K562 (cell line): ENCODE data around the gene QKI. TPM values are rescaled to one million over a fixed set of nuclear protein-coding genes. Genes with fewer than 3 reads are reported as not detected.

Experiments used
- ATAC-seq: fragments of 200-7000 bp; cut with Tn5 transposase; 3 replicates; pipeline ENCODE4 v1.9.1; 2020; ENCODE audit warnings: moderate library complexity
- BruUV-seq: library from RNA; stranded (reverse); fragments of 400-500 nt; replicated peaks from 2 replicates; lab custom pipeline; 2021; lab: Mats Ljungman, UMichigan
- CTCF ChIA-PET: fragments of 300-600 bp; formaldehyde crosslinking; extraction: SDS; loops from one replicate; lab custom pipeline; 2021; ENCODE audit warnings: low intra/inter-chr PET ratio; lab: Yijun Ruan, JAX
- POLR2A ChIA-PET: fragments of 300-600, 350-650 bp; sonication (Branson Sonifier 250); formaldehyde crosslinking; extraction: SDS; loops from one replicate; lab custom pipeline; 2021; ENCODE audit warnings: antibody characterized with exemption, inconsistent platforms; lab: Yijun Ruan, JAX
- DNase-seq, 4 experiments: peaks; one replicate each; pipeline versions ENCODE4 v3.0.0 to v3.0.0-alpha.2; 2011 to 2018; ENCODE audit warnings: low spot score in 3 of 4, mixed read lengths in 3 of 4; ENCODE audit errors: extremely low read depth in 1 of 4
- FAIRE-seq: peaks from 2 replicates; lab custom pipeline; 2011; peaks lifted over from hg19 to GRCh38; lab: Jason Lieb, UNC
- H2AFZ ChIP-seq: 2 replicates; pipeline ENCODE4 v1.6.0; 2011; ENCODE audit warnings: low read depth, low read length, control low read depth, inconsistent platforms
- H3K27ac ChIP-seq: fragments of 200-600 bp; 3 replicates; pipeline ENCODE4 v1.8.0; 2011; ENCODE audit warnings: low read depth, mild to moderate bottlenecking, control low read depth, inconsistent platforms, low read length, moderate library complexity, mixed read lengths; ENCODE audit errors: extremely low read depth
- H3K27me3 ChIP-seq, 2 experiments: fragments of 300-600 bp in 1 of 2; 2 replicates in 1 of 2; 3 replicates in 1 of 2; pipeline versions ENCODE4 v1.6.0 to v1.8.0; 2011; ENCODE audit warnings: inconsistent platforms in 2 of 2, low read length in 2 of 2, mild to moderate bottlenecking in 1 of 2, mixed read lengths in 1 of 2, moderate library complexity in 1 of 2; ENCODE audit not compliant: control insufficient read depth in 2 of 2, insufficient read depth in 2 of 2
- H3K36me3 ChIP-seq: fragments of 300-600 bp; 3 replicates; pipeline ENCODE4 v1.8.0; 2011; ENCODE audit warnings: mild to moderate bottlenecking, low read length, inconsistent platforms; ENCODE audit not compliant: control insufficient read depth, insufficient read depth
- H3K4me1 ChIP-seq, 2 experiments: fragments of 200-600 bp in 1 of 2; replicated peaks in 1 of 2; 2 replicates in 1 of 2; 3 replicates in 1 of 2; pipeline versions ENCODE4 v1.5.1 to v1.8.0; 2011; ENCODE audit warnings: inconsistent platforms in 2 of 2, low read length in 2 of 2, mild to moderate bottlenecking in 1 of 2, mixed read lengths in 1 of 2, moderate library complexity in 1 of 2; ENCODE audit not compliant: control insufficient read depth in 2 of 2, insufficient read depth in 2 of 2
- H3K4me2 ChIP-seq: 2 replicates; pipeline ENCODE4 v1.6.1; 2011; ENCODE audit warnings: low read length, control low read depth, inconsistent platforms, mixed read lengths; ENCODE audit not compliant: insufficient read depth
- H3K4me3 ChIP-seq: fragments of 200-600 bp; sonication (generic), shearing (Covaris generic); 2 replicates; pipeline ENCODE4 v1.5.1; 2016; ENCODE audit warnings: control low read depth, inconsistent platforms
- H3K79me2 ChIP-seq: fragments of 200-600 bp; 3 replicates; pipeline ENCODE4 v1.8.0; 2011; ENCODE audit warnings: low read length, inconsistent platforms; ENCODE audit not compliant: control insufficient read depth, insufficient read depth
- H3K9ac ChIP-seq, 2 experiments: 2 replicates each; pipeline versions ENCODE4 v1.6.0 to v1.6.1; 2011; ENCODE audit warnings: low read depth in 2 of 2, low read length in 2 of 2, control low read depth in 1 of 2, inconsistent platforms in 1 of 2, mild to moderate bottlenecking in 1 of 2, mixed read lengths in 1 of 2; ENCODE audit not compliant: insufficient read depth in 1 of 2
- H3K9me1 ChIP-seq: one replicate; pipeline ENCODE4 v1.6.0; 2011; ENCODE audit warnings: inconsistent platforms, mild to moderate bottlenecking, low read length, moderate library complexity; ENCODE audit not compliant: control insufficient read depth, insufficient read depth
- H3K9me3 ChIP-seq: replicated peaks from 2 replicates; pipeline ENCODE4 v1.5.1; 2011; ENCODE audit warnings: low read depth, low read length, inconsistent platforms; ENCODE audit not compliant: control insufficient read depth, insufficient read depth
- H4K20me1 ChIP-seq: replicated peaks from 2 replicates; pipeline ENCODE4 v1.6.1; 2011; ENCODE audit warnings: low read length, inconsistent platforms, mixed read lengths; ENCODE audit not compliant: control insufficient read depth, insufficient read depth
- ATF3 ChIP-seq, 2 experiments: fragments of 450-650 bp in 1 of 2; sonication (generic) in 1 of 2; formaldehyde crosslinking in 1 of 2; IDR thresholded peaks in 1 of 2; conservative IDR thresholded peaks in 1 of 2; 2 replicates each; pipeline versions ENCODE4 v1.6.1 to v1.8.1; 2016 to 2023; ENCODE audit warnings: mild to moderate bottlenecking in 2 of 2, moderate library complexity in 2 of 2, inconsistent platforms in 1 of 2, missing genetic modification reagents in 1 of 2
- CREB3L1 ChIP-seq: fragments of 450-650 bp; IDR thresholded peaks from 2 replicates; pipeline ENCODE4 v1.6.1; 2014; ENCODE audit warnings: low read depth, mild to moderate bottlenecking, moderate library complexity, borderline replicate concordance
- E2F3 ChIP-seq: fragments of 250-450 bp; sonication (Bioruptor Pico); IDR thresholded peaks from 2 replicates; pipeline ENCODE4 v1.4.0; 2020; ENCODE audit warnings: mild to moderate bottlenecking
- FOXO4 ChIP-seq: fragments of 450-650 bp; formaldehyde crosslinking; IDR thresholded peaks from 2 replicates; pipeline ENCODE4 v1.4.0; 2020; ENCODE audit warnings: mild to moderate bottlenecking, moderate library complexity
- MITF ChIP-seq: IDR thresholded peaks from 2 replicates; pipeline ENCODE4 v1.6.1; 2014; ENCODE audit warnings: antibody characterized with exemption
- POLR3G ChIP-seq: IDR thresholded peaks from 2 replicates; pipeline ENCODE4 v1.6.1; 2011; ENCODE audit not compliant: insufficient read length, insufficient replicate concordance; ENCODE audit errors: extremely low read depth
- SMAD4 ChIP-seq: fragments of 250-450 bp; sonication (Bioruptor Pico); conservative IDR thresholded peaks from 2 replicates; pipeline ENCODE4 v1.8.0; 2021; ENCODE audit warnings: inconsistent platforms, mild to moderate bottlenecking, moderate library complexity
- SUPT5H ChIP-seq: fragments of 450-650 bp; IDR thresholded peaks from 2 replicates; pipeline ENCODE4 v1.6.1; 2016
- XRCC3 ChIP-seq: fragments of 450-650 bp; IDR thresholded peaks from 2 replicates; pipeline ENCODE4 v1.6.1; 2017; ENCODE audit warnings: mild to moderate bottlenecking, moderate library complexity
- ZBTB26 ChIP-seq: fragments of 450-650 bp; formaldehyde crosslinking; IDR thresholded peaks from 2 replicates; pipeline ENCODE4 v1.4.0; 2022; ENCODE audit warnings: missing genetic modification characterization
- ZNF280A ChIP-seq: fragments of 450-650 bp; IDR thresholded peaks from 2 replicates; pipeline ENCODE4 v1.6.1; 2018; ENCODE audit warnings: mild to moderate bottlenecking, low read depth; ENCODE audit not compliant: partially characterized antibody
- WGBS: fragments of 100-300 bp; shearing (Covaris generic); methylation state at CpG from one replicate; pipeline ENCODE4 v1.1.6; 2016; ENCODE audit warnings: low coverage, mixed read lengths; ENCODE audit not compliant: insufficient coverage; ENCODE audit errors: missing lambda C conversion rate; 5-methylcytosine and 5-hydroxymethylcytosine counted together
- in situ Hi-C: fragments of 300-500 bp; cut with MboI; formaldehyde crosslinking; loops from 4 replicates; pipeline ENCODE4 v1.15.0; 2018; ENCODE audit warnings: inconsistent platforms, mixed read lengths
- intact Hi-C: fragments of 100-400 bp; cut with micrococcal nuclease; formaldehyde crosslinking; loops from 2 replicates; pipeline ENCODE4 v1.14.2; 2022
- polyA plus RNA-seq, 8 experiments: library from polyadenylated mRNA; depleted of rRNA in 4 of 8; stranded (reverse) in 5 of 8; unstranded in 3 of 8; fragments of >200 nt; fragmentation: Nextera tagmentation in 2 of 8; fragmentation: Illumina TruSeq in 1 of 8; extraction: Ambion mirVana in 2 of 8; extraction: Trizol in 1 of 8; gene quantifications; 2 replicates each; pipeline versions ENCODE4 v1.2.1 to v1.2.3, GENCODE V29; 2011 to 2014; ENCODE audit warnings: inconsistent platforms in 1 of 8, missing spikeins in 1 of 8
- total RNA-seq, 7 experiments: library from RNA; depleted of rRNA in 6 of 7; stranded (reverse); fragments of >200 nt in 6 of 7; fragmentation: Illumina TruSeq in 2 of 7; extraction: Trizol in 2 of 7; gene quantifications; 2 replicates each; pipeline versions ENCODE4 v1.2.1 to v1.2.3, GENCODE V29; 2011 to 2021; ENCODE audit warnings: low replicate concordance in 1 of 7

QKI gene
- total and polyA plus RNA-seq, 9 of the 15 experiments (the other 6 are each of a cell fraction or from before 2014, with no cell fraction given) = 20.4 to 215 (median 123) TPM

GRCh38 chr6:163461696-163462095 lies 47.2 kb downstream of the QKI start (continued):
- no peak for TF ChIP-seq SMAD4 (CRISPR knock-in tag)
- TF ChIP-seq MITF = no peak
- TF ChIP-seq ZBTB26 (CRISPR knock-in tag) = no peak

- intact Hi-C loops = no loop called here
- WGBS = 95% methylated on average over 5 of the region's 5 CpGs
- peaks cover 94% of the 10 kb centered on the region for H3K79me2 ChIP-seq
- TF ChIP-seq ATF3 (IDR thresholded peaks at IDR 0.05) (no peak), ATF3 (CRISPR knock-in tag; conservative IDR thresholded peaks at IDR 0.05) (no peak), POLR3G (no peak), E2F3 (no peak), CREB3L1 (no peak), FOXO4 (CRISPR knock-in tag) (no peak), SUPT5H (no peak), XRCC3 (no peak), ZNF280A (no peak)
Measured at GRCh38 chr6:163463180-163463579, 48.7 kb downstream of the QKI start.

More at GRCh38 chr6:163463180-163463579, 48.7 kb downstream of the QKI start:
- no peak overlapping the region for H3K4me2 ChIP-seq
- H3K4me3 ChIP-seq = no peak overlapping the region
- H4K20me1 ChIP-seq = no peaks in the 10 kb centered on the region
- no peaks in the 10 kb centered on the region for H3K27me3 ChIP-seq
- in situ Hi-C loops = no loop called here
- DNase-seq (no peak), ATAC-seq (no peak), FAIRE-seq (no peak)
- H3K9me3 ChIP-seq = no peaks in the 10 kb centered on the region
- H3K27ac ChIP-seq = no peak overlapping the region
- no peaks in the 10 kb centered on the region for H3K9me1 ChIP-seq
- H3K36me3 ChIP-seq = peaks cover 22% of the 10 kb centered on the region
- ChIA-PET POLR2A (no interaction called here), CTCF (no interaction called here)
- H3K4me1 ChIP-seq = peaks cover 0 to 9% of the 10 kb centered on the region in 2 experiments; a peak in 2 of 5 replicates
- no TSS peak for BruUV-seq
- H3K9ac ChIP-seq = no peak overlapping the region
- H2AFZ ChIP-seq = no peak overlapping the region
